Adrenal gland (tissue), 12 donors: ENCODE data around the gene DVL1. TPM values are rescaled to one million over a fixed set of nuclear protein-coding genes. Genes with fewer than 3 reads are reported as not detected.
A peak's percentile ranks its signal among the peaks of the same experiment; 100 is the strongest.

Experiments used
- DNase-seq, 7 donors: peaks; one replicate each; pipeline ENCODE4 v3.0.0-alpha.2; 2019 to 2020
- H3K27ac ChIP-seq, 5 donors: fragments of 200-600 bp; sonication (generic) in 4 of 5; 1 replicate in 3 of 5; 2 replicates in 2 of 5; pipeline versions ENCODE4 v1.5.1 to v1.8.0; 2016 to 2020; ENCODE audit warnings: mild to moderate bottlenecking in 1 of 5
- H3K27me3 ChIP-seq: fragments of 200-600 bp; 2 replicates; pipeline ENCODE4 v1.8.0; 2021
- H3K36me3 ChIP-seq, 2 donors: fragments of 200-600 bp; replicated peaks in 1 of 2; 1 replicate in 1 of 2; 2 replicates in 1 of 2; pipeline versions ENCODE4 v1.5.1 to v1.8.0; 2018 to 2022
- H3K4me1 ChIP-seq, 2 donors: fragments of 200-600 bp; replicated peaks in 1 of 2; 1 replicate in 1 of 2; 2 replicates in 1 of 2; pipeline versions ENCODE4 v1.5.1 to v1.8.0; 2018 to 2021
- H3K4me3 ChIP-seq, 4 donors: fragments of 200-600 bp; sonication (generic) in 3 of 4; one replicate each; pipeline ENCODE4 v1.5.1; 2016 to 2018
- H3K9me3 ChIP-seq, 3 donors: fragments of 200-600 bp; sonication (generic) in 1 of 3; replicated peaks in 1 of 3; 1 replicate in 2 of 3; 2 replicates in 1 of 3; pipeline versions ENCODE4 v1.5.1 to v1.8.0; 2016 to 2021
- POLR2A ChIP-seq, 2 donors: fragments of 450-650 bp; IDR thresholded peaks; one replicate each; pipeline ENCODE4 v1.6.1; 2017; ENCODE audit warnings: antibody characterized with exemption in 2 of 2, mild to moderate bottlenecking in 2 of 2, moderate library complexity in 1 of 2
- WGBS, 4 donors: extraction: QIAGEN DNeasy Blood & Tissue Kit in 2 of 4; methylation state at CpG; one replicate each; pipeline versions ENCODE4 v1.1.5 to v1.1.7; 2013 to 2017; 5-methylcytosine and 5-hydroxymethylcytosine counted together
- intact Hi-C, 2 donors: fragments of 100-400 bp; cut with DNase I; formaldehyde crosslinking; loops; one replicate each; pipeline versions ENCODE4 v1.14.1 to v1.15.0; 2022 to 2023
- polyA plus RNA-seq, 3 donors: library from polyadenylated mRNA; stranded (reverse); fragments of 200-250 nt in 2 of 3; fragments of 350-450 nt in 1 of 3; fragmentation: Illumina TruSeq in 1 of 3; extraction: RNeasy Lipid Tissue Mini Kit (QIAGEN cat#74804) in 1 of 3; gene quantifications; one replicate each; pipeline ENCODE4 v1.2.3, GENCODE V29; 2013 to 2014
- total RNA-seq, 9 donors: library from RNA; depleted of rRNA in 4 of 9; stranded (reverse); fragments of >200 nt in 4 of 9; fragments of 120-200 nt in 1 of 9; fragmentation: NEBNext Ultra II Directional in 1 of 9; extraction: Animal tissue kit (Norgen Biotek cat#: 25700) in 1 of 9; gene quantifications; one replicate each; pipeline versions ENCODE4 v1.1.0 to v1.2.4, GENCODE V29; 2013 to 2023
- TF ChIP-seq, protein P1 (sequence below), 6 experiments: fragments of 450-650 bp in 4 of 6; fragments of 200-600 bp in 2 of 6; sonication (generic) in 1 of 6; IDR thresholded peaks; 1 replicate in 5 of 6; 2 replicates in 1 of 6; pipeline versions ENCODE4 v1.5.1 to v1.8.0; 2016 to 2021; ENCODE audit warnings: antibody characterized with exemption in 6 of 6, mild to moderate bottlenecking in 2 of 6, moderate library complexity in 1 of 6
- donor health status: healthy with polysubstance abuse.
- donor health status: Bipolar disorder and iron deficiency.
- donor health status: DM: yes; HTN: yes; CAD: no.
- donor health status: DM: no; HTN: no; CAD: no.
- donor health status: DM: no; HTN: no; CAD: no.
- donor health status: DM: yes; HTN: yes; CAD: no.

Gene DVL1
- total and polyA plus RNA-seq, 12 donors: 4.0 to 279 (median 89.2) TPM

DNA sequence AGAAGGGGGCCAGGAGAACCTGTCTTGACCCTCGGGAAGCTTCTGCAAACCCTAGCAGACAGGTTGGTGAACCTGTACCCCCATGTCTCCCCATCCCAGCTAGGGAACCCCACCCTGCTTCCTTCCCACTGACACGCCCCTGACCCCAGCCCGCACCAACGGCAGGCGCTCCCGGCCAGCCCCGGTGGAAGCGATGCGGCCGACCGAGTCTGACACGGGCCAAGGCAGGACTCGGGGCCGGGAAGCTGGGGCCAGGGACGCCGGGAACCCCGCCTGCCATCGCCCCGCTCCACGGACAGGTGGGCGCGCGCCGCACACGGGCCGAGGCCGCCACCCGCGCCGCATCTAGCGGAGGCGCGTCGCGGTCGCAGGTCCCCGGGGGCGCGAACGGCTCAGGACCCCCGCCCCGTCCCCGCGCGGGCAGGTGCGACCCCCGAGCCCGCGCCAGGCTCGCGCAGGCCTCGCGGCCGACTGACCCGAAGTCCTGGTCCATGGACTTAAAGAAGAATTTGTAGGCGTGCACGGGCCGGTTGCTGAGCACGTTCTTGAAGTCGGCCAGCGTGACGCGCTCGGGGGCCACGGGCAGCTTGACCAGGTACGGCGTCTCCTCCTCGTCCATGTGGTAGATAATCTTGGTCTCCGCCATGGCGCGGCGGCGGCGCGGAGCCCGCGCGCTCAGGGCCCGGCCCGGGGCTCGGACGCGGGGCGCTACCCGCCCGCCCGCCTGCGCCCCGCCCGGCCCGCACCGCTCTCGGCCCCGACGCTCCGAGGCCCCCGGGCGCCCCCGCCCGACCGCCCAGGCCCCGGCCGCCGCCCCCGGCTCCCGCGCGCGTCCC, 580 bp downstream of the DVL1 start:
- peaks cover 7% of the 10 kb centered on the region for H3K27me3 ChIP-seq
- peak overlapping the region; percentile 35 to 98 (median 48) for H3K4me3 ChIP-seq
- intact Hi-C loops: no loop called here
- peak overlapping the region; percentile 60 to 95 (median 75) for H3K27ac ChIP-seq
- H3K9me3 ChIP-seq: no peaks in the 10 kb centered on the region
- DNase-seq: peak in 4 of 7 donors; percentile 68 to 82 (median 72)
- TF ChIP-seq, protein P1, sequence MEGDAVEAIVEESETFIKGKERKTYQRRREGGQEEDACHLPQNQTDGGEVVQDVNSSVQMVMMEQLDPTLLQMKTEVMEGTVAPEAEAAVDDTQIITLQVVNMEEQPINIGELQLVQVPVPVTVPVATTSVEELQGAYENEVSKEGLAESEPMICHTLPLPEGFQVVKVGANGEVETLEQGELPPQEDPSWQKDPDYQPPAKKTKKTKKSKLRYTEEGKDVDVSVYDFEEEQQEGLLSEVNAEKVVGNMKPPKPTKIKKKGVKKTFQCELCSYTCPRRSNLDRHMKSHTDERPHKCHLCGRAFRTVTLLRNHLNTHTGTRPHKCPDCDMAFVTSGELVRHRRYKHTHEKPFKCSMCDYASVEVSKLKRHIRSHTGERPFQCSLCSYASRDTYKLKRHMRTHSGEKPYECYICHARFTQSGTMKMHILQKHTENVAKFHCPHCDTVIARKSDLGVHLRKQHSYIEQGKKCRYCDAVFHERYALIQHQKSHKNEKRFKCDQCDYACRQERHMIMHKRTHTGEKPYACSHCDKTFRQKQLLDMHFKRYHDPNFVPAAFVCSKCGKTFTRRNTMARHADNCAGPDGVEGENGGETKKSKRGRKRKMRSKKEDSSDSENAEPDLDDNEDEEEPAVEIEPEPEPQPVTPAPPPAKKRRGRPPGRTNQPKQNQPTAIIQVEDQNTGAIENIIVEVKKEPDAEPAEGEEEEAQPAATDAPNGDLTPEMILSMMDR (IDR thresholded peaks at IDR 0.05): no peak
- no peak for TF ChIP-seq POLR2A (IDR thresholded peaks at IDR 0.05)
- H3K36me3 ChIP-seq: no peaks in the 10 kb centered on the region
- 0 to 1% methylated on average over 91 to 109 of the region's 109 CpGs; no CpG with 5 or more reads in 2 of the 4 donors for WGBS, 4 donors
- H3K4me1 ChIP-seq: peaks cover 42 to 43% of the 10 kb centered on the region in 2 donors

DNA sequence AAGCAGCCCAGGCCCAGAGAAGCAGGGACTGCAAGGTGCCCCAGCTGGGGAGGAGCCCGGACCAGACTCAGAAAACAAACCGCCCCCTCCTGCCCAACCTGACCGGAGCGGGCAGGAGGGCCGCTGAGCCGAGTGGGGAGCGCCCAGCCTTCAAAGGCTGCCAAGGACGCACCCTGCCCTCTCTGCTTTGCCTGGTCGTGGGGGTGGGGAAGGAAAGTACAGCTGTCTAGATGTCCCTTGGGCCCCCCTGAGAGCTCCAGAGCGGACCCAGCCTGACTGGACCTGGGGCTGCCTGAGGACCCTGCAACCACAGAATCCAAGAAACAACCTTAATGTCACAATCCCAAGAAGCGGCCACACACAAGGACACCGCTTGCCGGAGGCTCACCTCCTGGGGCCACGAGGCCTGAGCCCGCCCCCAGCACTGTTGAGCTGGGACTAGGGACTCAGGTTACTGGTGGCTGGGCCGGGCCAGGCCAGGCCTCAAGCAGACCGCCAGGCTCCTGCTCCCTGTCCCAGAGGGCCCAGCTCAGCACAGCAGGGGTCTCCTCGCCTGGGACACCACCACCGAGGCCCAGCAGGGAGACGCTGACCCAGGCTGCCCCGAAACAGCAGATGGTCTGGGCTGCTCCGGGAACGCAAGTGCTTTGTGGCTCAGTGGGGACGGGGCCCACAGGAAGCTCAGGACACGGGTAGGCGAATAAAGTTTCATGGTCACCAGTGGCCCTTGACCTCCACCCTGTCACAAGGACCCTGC, 1.4 kb downstream of the DVL1 start:
- peaks cover 42 to 43% of the 10 kb centered on the region in 2 donors for H3K4me1 ChIP-seq
- DNase-seq: peak in 6 of 7 donors; percentile 69 to 80 (median 76)
- intact Hi-C loops: no loop called here
- 23 to 32% (median 28%) methylated on average over 10 to 26 of the region's 26 CpGs for WGBS, 4 donors
- TF ChIP-seq POLR2A (IDR thresholded peaks at IDR 0.05): peak in 1 of 2 donors; percentile 76
- TF ChIP-seq, protein P1 (IDR thresholded peaks at IDR 0.05): no peak
- H3K9me3 ChIP-seq: no peaks in the 10 kb centered on the region
- H3K27me3 ChIP-seq: no peaks in the 10 kb centered on the region
- peak overlapping the region; percentile 60 to 95 (median 75) for H3K27ac ChIP-seq
- peak overlapping the region in 3 of 4 donors; percentile 47 to 98 (median 50) for H3K4me3 ChIP-seq
- no peaks in the 10 kb centered on the region for H3K36me3 ChIP-seq

DNA sequence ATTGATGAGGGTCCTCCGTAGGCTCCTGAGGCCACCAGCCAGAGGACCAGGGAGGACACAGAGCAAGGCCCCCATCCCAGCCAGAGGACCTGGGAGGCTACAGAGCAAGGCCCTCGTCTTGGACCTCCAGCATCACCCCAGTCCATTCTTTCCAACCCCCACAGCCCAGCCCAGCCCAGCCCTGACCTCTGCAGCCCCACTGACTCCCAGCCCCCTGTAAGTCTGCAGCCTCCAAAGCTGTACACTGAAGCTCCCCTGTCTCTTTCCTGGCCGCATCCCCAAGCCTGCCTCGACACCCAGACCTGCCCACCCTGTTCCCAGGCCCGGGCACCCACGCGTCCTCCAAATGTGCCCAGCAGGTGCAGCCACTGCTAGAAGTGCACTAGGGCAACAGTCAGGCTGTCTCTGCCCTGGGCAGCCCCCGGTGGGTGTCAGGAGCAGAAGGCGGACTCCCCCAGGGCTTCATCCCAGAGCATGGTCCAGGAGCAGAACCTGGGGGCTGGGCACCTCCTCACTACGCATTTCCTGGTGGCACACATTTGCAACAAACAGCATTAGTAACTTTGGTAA, 2.1 kb downstream of the DVL1 start:
- Histone ChIP-seq H3K4me3 (peak overlapping the region in 1 of 4 donors; percentile 98), H3K27ac (peak overlapping the region; percentile 60 to 95 (median 75)), H3K27me3 (no peaks in the 10 kb centered on the region), H3K9me3 (no peaks in the 10 kb centered on the region), H3K4me1 (peaks cover 42 to 43% of the 10 kb centered on the region in 2 donors), H3K36me3 (no peaks in the 10 kb centered on the region)
- WGBS, 4 donors: 60 to 77% (median 61%) methylated on average over 5 to 10 of the region's 10 CpGs
- TF ChIP-seq POLR2A (IDR thresholded peaks at IDR 0.05): no peak
- TF ChIP-seq, protein P1 (IDR thresholded peaks at IDR 0.05): no peak
- no peak for DNase-seq
- intact Hi-C loops: no loop called here

DNA sequence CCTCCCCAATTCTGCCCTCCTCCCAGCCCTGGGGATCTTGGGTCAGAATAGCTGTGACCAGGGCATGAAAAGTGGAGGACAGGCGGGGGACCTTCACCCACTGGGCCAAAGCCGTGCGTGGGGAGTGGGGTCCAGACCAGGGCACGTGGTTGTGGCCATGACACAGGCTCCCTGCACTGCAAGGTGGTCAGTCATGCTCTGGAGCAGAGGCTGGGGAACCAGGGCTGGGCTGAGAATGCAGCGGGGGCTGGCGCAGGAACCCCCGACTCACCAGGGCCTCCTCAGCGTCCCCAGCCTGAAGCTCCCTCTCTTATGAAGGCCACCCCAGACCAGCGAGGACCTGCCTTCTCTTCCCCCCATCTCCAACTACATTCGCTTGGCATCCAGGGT, 2.7 kb downstream of the DVL1 start:
- no peak for TF ChIP-seq POLR2A (IDR thresholded peaks at IDR 0.05)
- peak overlapping the region in 1 of 4 donors; percentile 98 for H3K4me3 ChIP-seq
- intact Hi-C loops: no loop called here
- DNase-seq: no peak
- 56 to 67% (median 62%) methylated on average over 3 to 10 of the region's 10 CpGs; no CpG with 5 or more reads in 1 of the 4 donors for WGBS, 4 donors
- H3K9me3 ChIP-seq: no peaks in the 10 kb centered on the region
- no peaks in the 10 kb centered on the region for H3K27me3 ChIP-seq
- peak overlapping the region in 3 of 5 donors; percentile 72 to 95 (median 85) for H3K27ac ChIP-seq
- no peaks in the 10 kb centered on the region for H3K36me3 ChIP-seq
- peaks cover 38 to 43% of the 10 kb centered on the region in 2 donors for H3K4me1 ChIP-seq
